NCI-H2196 (cell line): ENCODE data around the gene GOSR1.
"Not testable (repeated sequence)": the region's sequence is repeated elsewhere in the genome, so short reads cannot be mapped to it uniquely, and the experiment has no call there.

Source experiments
- DNase-seq: peaks from one replicate; lab custom pipeline; 2025; ENCODE audit not compliant: unreplicated experiment; lab: John Stamatoyannopoulos, UW

The GOSR1 gene

GRCh38 chr17:30560117-30561026 is 83.2 kb downstream of the GOSR1 start:
- DNase-seq, result not testable (repeated sequence)

- DNase-seq, result not testable (repeated sequence)
These were observed 84.6 kb downstream of the GOSR1 start for GRCh38 chr17:30561766-30562165.

GRCh38 chr17:30563131-30563904 is 86.1 kb downstream of the GOSR1 start:
- not testable (repeated sequence) for DNase-seq

GRCh38 chr17:30563905-30564390 is 86.7 kb downstream of the GOSR1 start:
- not testable (repeated sequence) for DNase-seq

- not testable (repeated sequence) for DNase-seq
These were observed 87.3 kb downstream of the GOSR1 start for GRCh38 chr17:30564422-30565072.

- peak; percentile 49 for DNase-seq
These were observed 88.1 kb downstream of the GOSR1 start for GRCh38 chr17:30565073-30565935.

- not testable (repeated sequence) for DNase-seq
These were observed 88.9 kb downstream of the GOSR1 start for GRCh38 chr17:30566104-30566503.

GRCh38 chr17:30566516-30567225 is 89.5 kb downstream of the GOSR1 start:
- DNase-seq, result not testable (repeated sequence)

GRCh38 chr17:30567231-30568116 is 90.3 kb downstream of the GOSR1 start:
- no peak for DNase-seq

GRCh38 chr17:30568117-30568430 is 90.9 kb downstream of the GOSR1 start:
- DNase-seq, result no peak

GRCh38 chr17:30569531-30570175 is 92.4 kb downstream of the GOSR1 start:
- DNase-seq, result not testable (repeated sequence)

- DNase-seq, result no peak
These were observed 93.0 kb downstream of the GOSR1 start for GRCh38 chr17:30570191-30570590.

- DNase-seq, result no peak
These were observed 93.5 kb downstream of the GOSR1 start for GRCh38 chr17:30570596-30571265.

GRCh38 chr17:30571404-30571803 is 94.2 kb downstream of the GOSR1 start:
- not testable (repeated sequence) for DNase-seq

GRCh38 chr17:30571921-30572320 is 94.7 kb downstream of the GOSR1 start:
- DNase-seq, result no peak

GRCh38 chr17:30572651-30573554 is 95.7 kb downstream of the GOSR1 start:
- not testable (repeated sequence) for DNase-seq
